ENCODE measurements around the gene TLE2. TPM values are rescaled to one million over a fixed set of nuclear protein-coding genes. Genes with fewer than 3 reads are reported as not detected.

TLE2 gene
- polyA plus RNA-seq, 1 of the 3 experiments (the other 2 are of a cell fraction) = 2.3 TPM

DNA sequence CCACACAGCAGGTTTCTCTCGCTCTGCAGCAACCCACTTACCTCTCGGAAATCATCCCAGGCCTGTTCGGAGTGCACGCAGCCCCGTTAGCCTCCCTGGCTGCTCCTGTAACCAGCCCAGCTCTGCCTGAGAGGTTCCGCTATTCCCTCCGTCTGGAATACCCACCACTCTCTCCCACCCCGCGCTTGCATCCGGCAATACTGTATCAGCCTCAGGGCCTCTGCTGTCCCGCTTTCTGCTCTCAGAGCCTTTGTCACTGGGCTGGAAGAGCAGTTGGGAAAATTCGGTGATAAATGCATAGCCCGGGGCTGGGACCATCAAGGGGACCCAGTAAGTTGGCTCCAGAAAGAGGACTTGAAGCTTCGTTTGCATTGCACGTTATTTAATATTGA, 52.5 kb downstream of the TLE2 start:
- peak overlapping the region; percentile 24; the same call in 1 of the 2 replicates for H3K9ac ChIP-seq
- no peaks in the 10 kb centered on the region for H3K9me3 ChIP-seq

GRCh38 chr19:2974342-2975041, 54.6 kb downstream of the TLE2 start:
- POLR2A ChIA-PET = interaction anchor here (0.7 to 2.4 kb wide), 2 partner anchors 9 to 61 kb away, joined by 4 to 9 read pairs; no protein-coding TSS in a partner anchor
- Histone ChIP-seq H3K4me1 (ENCODE audit: control insufficient read depth in 1 of 2, insufficient read depth in 2 of 2, low read depth in 1 of 2, low read length in 1 of 2) (peaks cover 0 to 8% of the 10 kb centered on the region in 2 experiments; a peak in 2 of 4 replicates), H3F3A (replicated peaks; ENCODE audit: insufficient read depth) (peaks cover 8% of the 10 kb centered on the region), H3K9ac (no peak overlapping the region), H3K27me3 (ENCODE audit: insufficient read depth) (no peaks in the 10 kb centered on the region), H4K20me1 (ENCODE audit: insufficient read depth) (no peaks in the 10 kb centered on the region), H3K9me3 (no peaks in the 10 kb centered on the region), H3K27ac (ENCODE audit: low read depth in 2 of 2, low read length in 1 of 2) (no peak overlapping the region), H2AFZ (ENCODE audit: low read depth) (no peak overlapping the region), H3K4me2 (no peak overlapping the region), H3K9me2 (no peaks in the 10 kb centered on the region), H3K79me2 (ENCODE audit: insufficient read depth) (no peaks in the 10 kb centered on the region), H3K36me3 (replicated peaks in 1 of 2; ENCODE audit: control insufficient read depth in 1 of 2, insufficient read depth in 2 of 2, low read length in 1 of 2) (no peaks in the 10 kb centered on the region), H3K4me3 (ENCODE audit: low read depth in 2 of 2, low read length in 1 of 2) (no peak overlapping the region)
- no peak for TF ChIP-seq IRF3 (IDR thresholded peaks at IDR 0.05; ENCODE audit: low read depth, low read length)
- 55% methylated on average over 14 of the region's 14 CpGs for WGBS (ENCODE audit: low lambda C conversion rate)
- DNase-seq = no peak
- CTCF ChIA-PET = interaction anchor here (0.6 to 4.8 kb wide), 7 partner anchors 12 to 134 kb away, joined by 3 to 20 read pairs (median 3); no protein-coding TSS in a partner anchor

More for the DNA sequence above, 52.5 kb downstream of the TLE2 start:
- Histone ChIP-seq H3K4me2 (peak overlapping the region; percentile 92), H3K27ac (ENCODE audit: low read depth in 2 of 2, low read length in 1 of 2) (no peak overlapping the region), H3K36me3 (replicated peaks in 1 of 2; ENCODE audit: control insufficient read depth in 1 of 2, insufficient read depth in 2 of 2, low read length in 1 of 2) (no peaks in the 10 kb centered on the region), H3K9me2 (no peaks in the 10 kb centered on the region), H3F3A (replicated peaks; ENCODE audit: insufficient read depth) (peaks cover 8% of the 10 kb centered on the region), H3K79me2 (ENCODE audit: insufficient read depth) (no peaks in the 10 kb centered on the region), H4K20me1 (ENCODE audit: insufficient read depth) (no peaks in the 10 kb centered on the region), H3K27me3 (ENCODE audit: insufficient read depth) (no peaks in the 10 kb centered on the region), H3K4me1 (ENCODE audit: control insufficient read depth in 1 of 2, insufficient read depth in 2 of 2, low read depth in 1 of 2, low read length in 1 of 2) (peaks cover 0 to 8% of the 10 kb centered on the region in 2 experiments; a peak in 2 of 4 replicates), H3K4me3 (ENCODE audit: low read depth in 2 of 2, low read length in 1 of 2) (peak overlapping the region; percentile 42 to 65), H2AFZ (ENCODE audit: low read depth) (peak overlapping the region; percentile 71)
- peak; percentile 55 for DNase-seq
- POLR2A ChIA-PET = interaction anchor here (1.3 kb wide), 1 partner anchor 59 kb away, joined by 6 read pairs; no protein-coding TSS in a partner anchor
- CTCF ChIA-PET = interaction anchor here (0.6 to 4.8 kb wide), 7 partner anchors 15 to 1876 kb away, joined by 3 to 20 read pairs (median 5); no protein-coding TSS in a partner anchor
- 12% methylated on average over 13 of the region's 15 CpGs for WGBS (ENCODE audit: low lambda C conversion rate)
- TF ChIP-seq RXRA (IDR thresholded peaks at IDR 0.05; ENCODE audit: borderline replicate concordance, low read depth) (no peak), CHD2 (IDR thresholded peaks at IDR 0.05; ENCODE audit: low read length, partially characterized antibody) (no peak), GATA2 (CRISPR knock-in tag; IDR thresholded peaks at IDR 0.05) (no peak), EP300 (IDR thresholded peaks at IDR 0.05; ENCODE audit: borderline replicate concordance in 1 of 2, low read depth in 1 of 2, low read length in 1 of 2) (no peak), ZBTB33 (IDR thresholded peaks at IDR 0.05; ENCODE audit: borderline replicate concordance, low read depth) (no peak), TAF1 (IDR thresholded peaks at IDR 0.05; ENCODE audit: borderline replicate concordance, low read depth, low read length) (no peak)
